NCI-H1436 treated with DMSO at 0.1 percent for 48 hours (cell line): ENCODE measurements around the gene AMBP.

ENCODE experiments used
- DNase-seq: peaks from one replicate; lab custom pipeline; 2025; lab: John Stamatoyannopoulos, UW

Gene AMBP

GRCh38 chr9:114031037-114031630 lies 47.0 kb downstream of the AMBP start:
- no peak for DNase-seq

- no peak for DNase-seq
Observed at GRCh38 chr9:114030364-114030763, 47.7 kb downstream of the AMBP start.

GRCh38 chr9:114029311-114030170 lies 48.6 kb downstream of the AMBP start:
- no peak for DNase-seq

- no peak for DNase-seq
Observed at GRCh38 chr9:114028646-114029045, 49.5 kb downstream of the AMBP start.

GRCh38 chr9:114027863-114028465 lies 50.1 kb downstream of the AMBP start:
- no peak for DNase-seq

- DNase-seq, result no peak
Observed at GRCh38 chr9:114027159-114027862, 50.8 kb downstream of the AMBP start.

GRCh38 chr9:114026335-114026734 lies 51.8 kb downstream of the AMBP start:
- DNase-seq, result no peak

GRCh38 chr9:114025760-114026159 lies 52.3 kb downstream of the AMBP start:
- DNase-seq, result no peak

- no peak for DNase-seq
Observed at GRCh38 chr9:114025196-114025753, 52.8 kb downstream of the AMBP start.

GRCh38 chr9:114023961-114024360 lies 54.1 kb downstream of the AMBP start:
- no peak for DNase-seq

GRCh38 chr9:114021578-114021977 lies 56.5 kb downstream of the AMBP start:
- DNase-seq, result no peak

GRCh38 chr9:114017741-114018715 lies 60.1 kb downstream of the AMBP start:
- no peak for DNase-seq

GRCh38 chr9:114016629-114017423 lies 61.3 kb downstream of the AMBP start:
- no peak for DNase-seq

- DNase-seq, result no peak
Observed at GRCh38 chr9:114016101-114016500, 62.0 kb downstream of the AMBP start.

GRCh38 chr9:114015607-114016006 lies 62.5 kb downstream of the AMBP start:
- no peak for DNase-seq

GRCh38 chr9:114014044-114014443 lies 64.1 kb downstream of the AMBP start:
- DNase-seq, result no peak

- DNase-seq, result no peak
Observed at GRCh38 chr9:114012126-114012525, 66.0 kb downstream of the AMBP start.

- DNase-seq, result no peak
Observed at GRCh38 chr9:114011313-114011712, 66.8 kb downstream of the AMBP start.
